Measurements from ENCODE around the gene MYO5B.

MYO5B gene

DNA sequence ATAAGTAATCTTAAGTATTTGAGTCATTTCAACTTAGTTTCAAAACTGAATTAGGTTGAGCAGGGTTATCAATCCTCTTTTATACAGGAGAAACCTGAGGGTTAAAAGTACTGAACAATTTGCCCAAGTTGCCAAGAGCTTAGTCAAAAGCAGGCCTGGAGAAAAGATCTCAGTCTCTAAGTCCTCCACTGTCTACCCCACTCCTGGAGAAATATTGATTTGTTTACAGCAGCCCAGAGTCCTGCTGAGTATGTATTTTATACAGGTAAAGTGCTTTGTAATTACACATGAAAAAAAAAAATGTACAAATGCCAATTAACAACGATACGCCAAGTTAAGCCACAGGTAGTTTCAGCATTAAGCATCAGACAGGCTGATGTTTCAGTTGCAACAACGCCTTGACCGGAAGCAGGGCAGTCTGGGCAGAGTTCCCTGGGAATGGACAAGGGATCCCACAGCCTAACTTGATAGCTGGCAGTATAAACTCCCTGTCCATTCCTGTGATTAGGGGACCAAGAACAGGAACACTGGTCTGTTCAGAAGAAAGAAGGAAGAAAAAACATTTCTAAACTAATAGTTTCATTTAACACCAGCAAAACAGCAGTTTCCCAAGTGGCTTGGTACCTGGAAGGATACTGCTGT is 132.9 kb downstream of the MYO5B start:
- no peaks in the 10 kb centered on the region for H3K79me2 ChIP-seq (ENCODE audit: insufficient read depth, low read length)
- no peak overlapping the region for H3K9ac ChIP-seq (ENCODE audit: low read length)
- H3K36me3 ChIP-seq (ENCODE audit: low read length), result no peaks in the 10 kb centered on the region
- no peak overlapping the region for H3K4me3 ChIP-seq (ENCODE audit: insufficient read depth, low read length, poor library complexity, severe bottlenecking)
- no peaks in the 10 kb centered on the region for H3K9me3 ChIP-seq (ENCODE audit: insufficient read depth, low read length)
- no peak for TF ChIP-seq EZH2phosphoT487 (conservative IDR thresholded peaks at IDR 0.05; ENCODE audit: low read length)
- TF ChIP-seq, protein P1, sequence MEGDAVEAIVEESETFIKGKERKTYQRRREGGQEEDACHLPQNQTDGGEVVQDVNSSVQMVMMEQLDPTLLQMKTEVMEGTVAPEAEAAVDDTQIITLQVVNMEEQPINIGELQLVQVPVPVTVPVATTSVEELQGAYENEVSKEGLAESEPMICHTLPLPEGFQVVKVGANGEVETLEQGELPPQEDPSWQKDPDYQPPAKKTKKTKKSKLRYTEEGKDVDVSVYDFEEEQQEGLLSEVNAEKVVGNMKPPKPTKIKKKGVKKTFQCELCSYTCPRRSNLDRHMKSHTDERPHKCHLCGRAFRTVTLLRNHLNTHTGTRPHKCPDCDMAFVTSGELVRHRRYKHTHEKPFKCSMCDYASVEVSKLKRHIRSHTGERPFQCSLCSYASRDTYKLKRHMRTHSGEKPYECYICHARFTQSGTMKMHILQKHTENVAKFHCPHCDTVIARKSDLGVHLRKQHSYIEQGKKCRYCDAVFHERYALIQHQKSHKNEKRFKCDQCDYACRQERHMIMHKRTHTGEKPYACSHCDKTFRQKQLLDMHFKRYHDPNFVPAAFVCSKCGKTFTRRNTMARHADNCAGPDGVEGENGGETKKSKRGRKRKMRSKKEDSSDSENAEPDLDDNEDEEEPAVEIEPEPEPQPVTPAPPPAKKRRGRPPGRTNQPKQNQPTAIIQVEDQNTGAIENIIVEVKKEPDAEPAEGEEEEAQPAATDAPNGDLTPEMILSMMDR (IDR thresholded peaks at IDR 0.05; ENCODE audit: insufficient read depth, low read length, poor library complexity, severe bottlenecking), result no peak
- no peaks in the 10 kb centered on the region for H3F3A ChIP-seq (ENCODE audit: insufficient read depth)
- H3K27ac ChIP-seq (ENCODE audit: low read depth, low read length), result no peak overlapping the region
- H4K20me1 ChIP-seq (ENCODE audit: low read depth, low read length), result no peaks in the 10 kb centered on the region
- H3K4me2 ChIP-seq (ENCODE audit: low read depth, low read length, poor library complexity, severe bottlenecking), result no peak overlapping the region
- H3K27me3 ChIP-seq (ENCODE audit: low read length), result no peaks in the 10 kb centered on the region
- H3K9me2 ChIP-seq (replicated peaks; ENCODE audit: insufficient read depth, low read length), result no peaks in the 10 kb centered on the region
- no peak overlapping the region for H2AFZ ChIP-seq (ENCODE audit: low read depth, low read length, severe bottlenecking)

DNA sequence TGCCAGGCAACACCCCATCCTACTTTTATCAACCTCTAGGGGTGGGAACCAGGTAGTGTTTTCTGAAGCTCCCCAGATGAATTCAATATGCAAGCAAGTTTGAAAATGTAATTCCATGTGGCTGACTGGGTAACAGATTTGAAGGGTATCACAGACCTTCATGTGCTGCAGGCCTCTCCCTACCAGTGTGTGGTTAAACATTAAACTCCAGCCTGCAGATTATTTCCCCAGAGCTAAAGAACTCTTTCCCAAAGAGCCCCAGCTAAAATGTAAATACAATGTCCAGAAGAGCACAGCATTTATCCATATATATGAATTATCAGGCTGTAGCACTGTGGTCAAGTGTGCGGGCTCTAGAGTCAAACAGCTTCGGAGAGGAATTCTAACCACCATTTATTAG is 134.1 kb downstream of the MYO5B start:
- no peak overlapping the region for H3K27ac ChIP-seq (ENCODE audit: low read depth, low read length)
- no peaks in the 10 kb centered on the region for H3K36me3 ChIP-seq (ENCODE audit: low read length)
- H3K9me2 ChIP-seq (replicated peaks; ENCODE audit: insufficient read depth, low read length), result no peaks in the 10 kb centered on the region
- H3K9ac ChIP-seq (ENCODE audit: low read length), result no peak overlapping the region
- H3K4me3 ChIP-seq (ENCODE audit: insufficient read depth, low read length, poor library complexity, severe bottlenecking), result no peak overlapping the region
- H4K20me1 ChIP-seq (ENCODE audit: low read depth, low read length), result no peaks in the 10 kb centered on the region
- TF ChIP-seq, protein P1 (IDR thresholded peaks at IDR 0.05; ENCODE audit: insufficient read depth, low read length, poor library complexity, severe bottlenecking), result no peak
- TF ChIP-seq EZH2phosphoT487 (conservative IDR thresholded peaks at IDR 0.05; ENCODE audit: low read length), result no peak
- H2AFZ ChIP-seq (ENCODE audit: low read depth, low read length, severe bottlenecking), result no peak overlapping the region
- H3F3A ChIP-seq (ENCODE audit: insufficient read depth), result no peaks in the 10 kb centered on the region
- H3K4me2 ChIP-seq (ENCODE audit: low read depth, low read length, poor library complexity, severe bottlenecking), result no peak overlapping the region
- H3K9me3 ChIP-seq (ENCODE audit: insufficient read depth, low read length), result no peaks in the 10 kb centered on the region
- no peaks in the 10 kb centered on the region for H3K27me3 ChIP-seq (ENCODE audit: low read length)
- no peaks in the 10 kb centered on the region for H3K79me2 ChIP-seq (ENCODE audit: insufficient read depth, low read length)

DNA sequence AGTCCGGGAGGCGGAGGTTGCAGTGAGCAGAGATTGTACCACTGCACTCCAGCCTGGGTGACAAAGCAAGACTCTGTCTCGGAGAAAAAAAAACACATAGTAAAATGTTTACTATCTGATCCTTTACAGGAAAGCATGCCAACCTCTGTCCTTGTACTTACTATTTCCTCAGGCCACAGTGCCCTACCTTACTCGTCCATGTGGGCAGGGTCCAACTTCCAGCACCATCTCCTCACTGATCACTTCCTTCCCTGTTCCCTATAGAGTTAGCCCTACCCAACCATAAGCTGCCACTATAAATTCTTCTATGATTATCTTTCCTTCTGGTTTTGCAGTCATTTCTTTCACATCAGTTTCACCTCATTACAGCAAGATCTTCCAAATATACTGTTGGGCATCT is 136.2 kb downstream of the MYO5B start:
- no peaks in the 10 kb centered on the region for H3F3A ChIP-seq (ENCODE audit: insufficient read depth)
- TF ChIP-seq, protein P1 (IDR thresholded peaks at IDR 0.05; ENCODE audit: insufficient read depth, low read length, poor library complexity, severe bottlenecking), result no peak
- TF ChIP-seq EZH2phosphoT487 (conservative IDR thresholded peaks at IDR 0.05; ENCODE audit: low read length), result no peak

More for the DNA sequence above, 136.2 kb downstream of the MYO5B start:
- no peaks in the 10 kb centered on the region for H4K20me1 ChIP-seq (ENCODE audit: low read depth, low read length)
- H3K9ac ChIP-seq (ENCODE audit: low read length), result no peak overlapping the region
- no peak overlapping the region for H3K4me2 ChIP-seq (ENCODE audit: low read depth, low read length, poor library complexity, severe bottlenecking)
- no peaks in the 10 kb centered on the region for H3K9me3 ChIP-seq (ENCODE audit: insufficient read depth, low read length)
- no peaks in the 10 kb centered on the region for H3K79me2 ChIP-seq (ENCODE audit: insufficient read depth, low read length)
- no peak overlapping the region for H3K4me3 ChIP-seq (ENCODE audit: insufficient read depth, low read length, poor library complexity, severe bottlenecking)
- H3K27ac ChIP-seq (ENCODE audit: low read depth, low read length), result no peak overlapping the region
- H3K36me3 ChIP-seq (ENCODE audit: low read length), result no peaks in the 10 kb centered on the region
- no peaks in the 10 kb centered on the region for H3K9me2 ChIP-seq (replicated peaks; ENCODE audit: insufficient read depth, low read length)
- no peaks in the 10 kb centered on the region for H3K27me3 ChIP-seq (ENCODE audit: low read length)
- no peak overlapping the region for H2AFZ ChIP-seq (ENCODE audit: low read depth, low read length, severe bottlenecking)
